Mesodermal cell (in vitro differentiated cells): Measurements from ENCODE around the gene YES1.
"Not testable (repeated sequence)": the region's sequence is repeated elsewhere in the genome, so short reads cannot be mapped to it uniquely, and the experiment has no call there.

Source experiments
- H3K27ac ChIP-seq: 2 replicates; pipeline ENCODE4 v1.7.0; 2013; ENCODE audit warnings: mild to moderate bottlenecking, low read depth, low read length, moderate library complexity; ENCODE audit not compliant: severe bottlenecking
- H3K36me3 ChIP-seq: 2 replicates; pipeline ENCODE4 v1.7.1; 2013; ENCODE audit warnings: mild to moderate bottlenecking, low read length, moderate library complexity; ENCODE audit not compliant: control insufficient read depth, insufficient read depth
- H3K4me1 ChIP-seq: one replicate; pipeline ENCODE4 v1.7.1; 2013; ENCODE audit warnings: mild to moderate bottlenecking, low read length; ENCODE audit not compliant: insufficient read depth, control insufficient read depth, poor library complexity, severe bottlenecking
- H3K4me3 ChIP-seq: 2 replicates; pipeline ENCODE4 v1.7.0; 2013; ENCODE audit warnings: low read length, control low read depth, mild to moderate bottlenecking; ENCODE audit not compliant: insufficient read depth, poor library complexity, severe bottlenecking; ENCODE audit errors: extremely low read depth
- H3K9me3 ChIP-seq: 2 replicates; pipeline ENCODE4 v1.7.1; 2013; ENCODE audit warnings: mild to moderate bottlenecking, low read length, moderate library complexity; ENCODE audit not compliant: control insufficient read depth
- WGBS, 2 experiments: methylation state at CpG; one replicate each; pipeline ENCODE4 v1.1.5; 2013; ENCODE audit warnings: missing lambda C conversion rate in 2 of 2; ENCODE audit not compliant: insufficient coverage in 2 of 2; 5-methylcytosine and 5-hydroxymethylcytosine counted together

YES1 gene

DNA sequence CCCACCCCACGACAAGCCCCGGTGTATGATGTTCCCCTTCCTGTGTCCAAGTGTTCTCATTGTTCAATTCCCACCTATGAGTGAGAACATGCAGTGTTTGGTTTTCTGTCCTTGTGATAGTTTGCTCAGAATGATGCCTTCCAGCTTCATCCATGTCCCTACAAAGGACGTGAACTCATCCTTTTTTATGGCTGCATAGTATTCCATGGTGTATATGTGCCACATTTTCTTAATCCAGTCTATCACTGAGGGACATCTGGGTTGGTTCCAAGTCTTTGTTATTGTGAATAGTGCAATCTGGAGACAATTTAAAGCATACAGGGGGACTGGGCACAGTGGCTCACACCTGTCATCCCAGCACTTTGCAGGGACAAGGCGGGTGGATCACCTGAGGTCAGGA is 52.2 kb downstream of the YES1 start:
- H3K27ac ChIP-seq, H3K4me1 ChIP-seq, H3K9me3 ChIP-seq, H3K36me3 ChIP-seq, H3K4me3 ChIP-seq: not testable (repeated sequence)
- 100% methylated on average over 1 of the region's 4 CpGs for WGBS, 2 experiments

DNA sequence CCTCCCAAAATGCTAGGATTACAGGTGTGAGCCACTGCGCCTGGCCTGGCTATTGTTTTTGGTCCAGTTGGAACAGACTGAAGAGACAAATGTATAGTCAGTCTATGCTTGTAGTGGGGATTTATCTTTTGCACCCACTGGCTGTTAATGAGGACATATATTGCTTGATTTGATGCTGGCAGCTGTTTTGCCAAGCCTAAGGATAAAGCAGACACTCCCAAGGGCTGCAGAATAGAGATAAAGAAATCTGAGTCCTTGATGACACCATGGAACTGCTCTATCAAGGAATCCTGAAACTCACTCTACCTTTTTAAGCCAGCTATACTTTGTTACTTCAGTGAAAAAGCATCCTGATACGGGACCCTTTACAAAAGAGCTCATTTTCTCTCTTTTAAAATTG is 56.5 kb downstream of the YES1 start:
- Histone ChIP-seq H3K27ac (no peak overlapping the region), H3K9me3 (peaks cover 5% of the 10 kb centered on the region), H3K36me3 (peaks cover 39% of the 10 kb centered on the region), H3K4me1 (no peaks in the 10 kb centered on the region), H3K4me3 (no peak overlapping the region)
- 71 to 100% methylated on average over 1 of the region's 2 CpGs for WGBS, 2 experiments

DNA sequence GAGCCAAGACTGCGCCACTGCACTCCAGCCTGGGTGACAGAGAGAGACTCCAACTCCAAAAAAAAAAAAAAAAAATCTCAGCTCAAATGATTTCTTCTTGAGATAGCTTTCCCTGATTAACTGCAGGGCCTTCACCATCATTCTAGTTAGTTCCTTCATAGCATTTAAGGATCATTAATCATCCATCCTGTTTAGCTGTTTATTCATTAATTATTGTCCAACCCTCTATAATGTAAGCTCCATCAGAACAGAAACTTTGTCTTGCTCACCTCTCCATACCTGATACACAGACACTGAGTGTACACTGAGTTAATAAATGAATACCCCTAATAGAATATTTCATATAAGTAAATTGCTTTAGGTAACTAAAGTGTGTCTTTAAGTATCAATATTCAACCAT is 57.4 kb downstream of the YES1 start:
- Histone ChIP-seq H3K4me1 (no peaks in the 10 kb centered on the region), H3K4me3 (no peak overlapping the region), H3K27ac (no peak overlapping the region), H3K9me3 (no peaks in the 10 kb centered on the region), H3K36me3 (peaks cover 38% of the 10 kb centered on the region)
- WGBS, 2 experiments, result 88 to 100% methylated on average over 1 of the region's 1 CpG

DNA sequence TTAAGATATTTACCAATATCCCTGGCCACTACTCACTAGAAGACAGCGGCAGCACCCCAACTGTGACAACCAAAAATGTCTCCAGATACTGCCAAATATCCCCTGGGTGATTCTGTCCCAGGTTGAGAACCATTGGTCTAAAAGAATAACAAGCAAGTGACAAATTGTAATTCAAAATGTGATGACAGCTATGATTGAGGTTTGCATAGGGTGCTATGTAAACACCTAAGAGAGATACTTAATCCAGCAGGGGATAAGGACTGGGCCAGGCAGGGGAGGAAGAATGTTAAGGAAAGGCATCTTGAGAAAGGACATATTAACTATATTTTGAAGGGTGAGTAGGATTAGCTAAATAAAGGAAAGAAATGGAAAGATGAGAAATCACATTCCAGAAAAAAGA is 61.6 kb downstream of the YES1 start:
- WGBS, 2 experiments, result 86% methylated on average over 1 of the region's 1 CpG; no CpG with 5 or more reads in 1 of the 2 experiments
- no peaks in the 10 kb centered on the region for H3K4me1 ChIP-seq

DNA sequence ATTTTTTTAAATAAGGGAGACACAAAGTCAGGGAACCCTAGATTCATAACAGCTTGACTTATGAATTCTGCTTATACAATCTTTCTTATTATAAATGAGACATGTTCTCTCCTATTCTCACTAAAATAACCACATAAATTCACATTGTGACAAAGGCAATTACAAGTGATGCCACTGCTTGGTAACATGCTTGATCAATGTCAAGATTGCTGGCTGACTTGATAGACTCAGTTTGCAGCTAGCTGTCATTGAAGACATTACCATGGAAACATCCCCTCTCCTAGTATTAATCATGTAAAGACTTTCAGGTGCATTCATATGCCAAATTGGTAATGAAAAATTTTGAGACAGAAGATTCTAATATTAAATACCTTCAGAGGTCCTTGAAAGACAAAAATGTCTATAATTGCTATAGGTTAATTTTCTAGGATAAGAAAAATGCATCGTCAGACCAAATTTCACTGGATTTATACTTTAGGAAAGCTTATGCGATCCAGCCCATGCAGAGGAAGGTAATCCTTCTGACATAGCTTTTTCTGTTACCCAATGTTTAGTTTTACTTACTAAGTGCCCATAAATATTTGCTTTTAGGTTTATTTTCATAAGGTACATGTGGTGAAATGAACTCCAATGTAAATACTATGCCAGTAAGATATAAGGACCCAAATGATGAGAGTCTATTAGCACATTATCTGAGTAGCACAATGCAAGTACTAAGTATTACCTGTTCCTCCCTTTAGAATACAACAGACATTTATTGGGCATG is 67.0 kb downstream of the YES1 start:
- WGBS, 2 experiments, result 80% methylated on average over 2 of the region's 2 CpGs; no CpG with 5 or more reads in 1 of the 2 experiments
- H3K4me3 ChIP-seq, result no peak overlapping the region
- H3K4me1 ChIP-seq, result no peaks in the 10 kb centered on the region
- H3K27ac ChIP-seq, result no peak overlapping the region
- H3K9me3 ChIP-seq, result no peaks in the 10 kb centered on the region
- H3K36me3 ChIP-seq, result peaks cover 43% of the 10 kb centered on the region

More for the DNA sequence above, 61.6 kb downstream of the YES1 start:
- Histone ChIP-seq H3K36me3 (peaks cover 52% of the 10 kb centered on the region), H3K4me3 (no peak overlapping the region), H3K9me3 (no peaks in the 10 kb centered on the region), H3K27ac (no peak overlapping the region)

DNA sequence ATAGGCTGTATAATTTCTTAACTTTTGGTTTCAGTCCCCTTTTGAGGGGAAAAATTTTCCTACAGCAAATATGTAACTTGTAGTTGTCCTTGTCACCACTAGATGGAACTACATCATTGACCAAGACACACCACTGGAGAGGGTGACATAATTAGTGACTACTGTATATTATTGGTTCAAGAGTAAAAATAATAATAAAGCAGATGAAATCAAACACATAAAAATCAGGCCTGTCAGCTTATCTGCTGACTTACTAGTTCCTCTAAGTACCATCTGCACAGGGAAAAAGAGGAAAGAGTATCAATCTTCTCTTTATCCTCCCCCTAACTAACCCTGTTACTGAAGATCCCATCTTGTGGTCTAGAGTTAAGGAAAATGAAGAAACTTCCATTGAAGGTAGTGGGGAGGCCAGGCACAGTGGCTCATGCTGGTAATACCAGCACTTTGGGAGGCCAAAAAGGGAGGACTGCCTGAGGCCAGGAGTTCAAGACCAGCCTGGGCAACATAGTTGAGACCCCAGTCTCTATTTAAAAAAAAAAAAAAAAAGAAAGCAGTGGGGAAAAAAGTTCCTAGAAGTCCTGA is 70.0 kb downstream of the YES1 start:
- Histone ChIP-seq H3K27ac (no peak overlapping the region), H3K4me1 (no peaks in the 10 kb centered on the region), H3K9me3 (no peaks in the 10 kb centered on the region), H3K4me3 (no peak overlapping the region), H3K36me3 (peaks cover 65% of the 10 kb centered on the region)

DNA sequence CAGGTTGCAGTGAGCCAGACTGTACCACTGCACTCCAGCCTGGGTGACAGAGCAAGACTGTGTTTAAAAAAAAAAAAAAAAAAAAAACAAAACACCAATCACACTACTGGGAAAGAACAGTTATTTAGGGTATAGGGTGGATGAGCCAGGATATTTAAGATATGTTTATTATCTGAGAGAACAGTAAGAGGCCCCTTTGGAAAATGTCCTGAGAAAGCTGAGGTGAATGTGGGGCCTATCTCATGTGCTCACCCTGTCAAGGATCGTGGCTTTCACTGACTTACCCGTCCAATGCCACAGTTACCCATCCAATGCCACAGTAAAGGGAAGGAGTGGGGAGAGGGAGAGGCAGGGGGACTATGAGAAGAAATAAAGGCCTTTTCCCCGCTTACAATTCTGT is 79.7 kb downstream of the YES1 start:
- Histone ChIP-seq H3K9me3 (no peaks in the 10 kb centered on the region), H3K4me1 (no peaks in the 10 kb centered on the region), H3K36me3 (peaks cover 84% of the 10 kb centered on the region), H3K4me3 (no peak overlapping the region), H3K27ac (no peak overlapping the region)
- 88 to 100% methylated on average over 1 to 3 of the region's 3 CpGs for WGBS, 2 experiments

DNA sequence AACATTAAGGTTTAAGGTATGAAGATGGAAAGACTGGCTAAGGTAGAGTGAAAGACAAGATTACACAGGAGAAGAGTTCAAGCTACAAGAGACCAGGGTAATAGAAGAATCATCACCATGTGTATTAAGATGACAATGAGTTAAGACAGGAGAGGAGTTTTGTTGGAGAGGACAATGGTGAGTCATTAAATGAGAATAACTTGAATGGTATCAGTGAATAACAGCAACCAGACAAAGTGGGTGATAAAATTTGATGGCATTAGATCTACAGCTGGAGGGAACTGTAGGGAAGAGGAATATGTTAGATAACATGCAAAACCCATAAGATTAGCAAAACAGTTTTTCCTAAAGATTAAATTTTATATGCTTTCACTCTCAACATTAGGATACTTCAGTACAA is 80.9 kb downstream of the YES1 start:
- Histone ChIP-seq H3K4me1 (no peaks in the 10 kb centered on the region), H3K36me3 (peaks cover 75% of the 10 kb centered on the region), H3K9me3 (no peaks in the 10 kb centered on the region), H3K27ac (no peak overlapping the region), H3K4me3 (no peak overlapping the region)

DNA sequence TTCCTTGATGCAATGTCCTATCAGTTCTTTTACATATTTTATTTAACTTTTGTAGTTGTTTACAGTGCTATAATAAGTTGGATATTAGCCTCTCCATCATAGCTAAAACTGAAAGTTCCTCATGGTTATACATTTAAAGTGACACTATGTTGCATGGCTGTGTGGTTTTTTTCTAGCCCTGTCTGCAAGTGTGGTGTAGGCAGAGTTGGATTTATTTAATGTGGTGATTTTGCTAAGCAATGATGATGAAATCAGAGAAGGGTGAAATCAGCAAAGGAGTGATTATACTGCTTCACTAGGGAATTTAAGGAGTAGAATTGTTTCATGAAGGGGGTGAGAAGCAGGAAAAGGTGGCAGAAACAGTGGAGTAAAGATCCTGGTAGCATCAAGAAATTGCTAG is 81.3 kb downstream of the YES1 start:
- Histone ChIP-seq H3K36me3 (peaks cover 73% of the 10 kb centered on the region), H3K4me1 (no peaks in the 10 kb centered on the region), H3K4me3 (no peak overlapping the region), H3K9me3 (no peaks in the 10 kb centered on the region), H3K27ac (no peak overlapping the region)

DNA sequence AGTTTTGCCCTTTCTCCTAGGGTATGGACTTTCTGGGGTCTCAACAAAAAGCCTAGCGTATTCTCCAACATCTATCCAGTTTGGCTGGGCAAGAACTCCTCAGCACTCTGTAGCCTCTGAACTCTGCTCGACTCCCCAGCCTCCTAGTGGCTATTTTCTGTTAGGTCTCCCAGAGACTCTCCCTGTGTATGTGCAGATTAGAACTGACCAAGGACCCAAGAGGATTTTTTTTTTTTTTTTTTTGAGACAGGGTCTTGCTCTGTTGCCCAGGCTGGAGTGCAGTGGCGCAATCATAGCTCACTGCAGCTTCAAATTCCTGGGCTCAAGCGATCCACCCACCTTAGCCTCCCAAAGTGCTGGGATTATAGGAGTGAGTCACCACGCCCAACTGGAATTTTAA is 81.9 kb downstream of the YES1 start:
- H3K4me1 ChIP-seq, H3K27ac ChIP-seq, H3K4me3 ChIP-seq, H3K9me3 ChIP-seq: not testable (repeated sequence)
- H3K36me3 ChIP-seq, result peaks cover 72% of the 10 kb centered on the region
- WGBS, 2 experiments, result 91 to 93% methylated on average over 4 to 5 of the region's 5 CpGs

DNA sequence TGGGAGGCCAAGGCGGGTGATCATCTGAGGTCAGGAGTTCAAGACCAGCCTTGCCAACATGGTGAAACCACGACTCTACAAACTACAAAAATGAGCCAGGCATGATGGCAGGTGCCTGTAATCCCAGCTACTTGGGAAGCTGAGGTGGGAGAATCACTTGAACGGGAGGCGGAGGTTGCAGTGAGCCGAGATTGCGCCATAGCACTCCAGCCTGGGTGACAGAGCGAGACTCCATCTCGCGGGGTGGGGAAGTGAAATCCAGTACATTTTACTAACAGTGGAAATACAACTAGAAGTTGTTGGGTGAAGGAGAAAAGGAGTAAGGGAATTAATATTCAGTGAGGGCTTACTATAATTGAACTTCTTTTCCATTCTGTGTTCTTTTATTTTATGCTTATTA is 86.4 kb downstream of the YES1 start:
- Histone ChIP-seq H3K4me3 (no peak overlapping the region), H3K27ac (no peak overlapping the region)
- WGBS, 2 experiments, result 90 to 98% methylated on average over 4 to 6 of the region's 9 CpGs

More for the DNA sequence above, 86.4 kb downstream of the YES1 start:
- peaks cover 56% of the 10 kb centered on the region for H3K36me3 ChIP-seq
- no peaks in the 10 kb centered on the region for H3K4me1 ChIP-seq
- H3K9me3 ChIP-seq, result no peaks in the 10 kb centered on the region
